ENCODE data around the gene DNLZ.
"Not testable (repeated sequence)": the region's sequence is repeated elsewhere in the genome, so short reads cannot be mapped to it uniquely, and the experiment has no call there.

The DNLZ gene

DNA sequence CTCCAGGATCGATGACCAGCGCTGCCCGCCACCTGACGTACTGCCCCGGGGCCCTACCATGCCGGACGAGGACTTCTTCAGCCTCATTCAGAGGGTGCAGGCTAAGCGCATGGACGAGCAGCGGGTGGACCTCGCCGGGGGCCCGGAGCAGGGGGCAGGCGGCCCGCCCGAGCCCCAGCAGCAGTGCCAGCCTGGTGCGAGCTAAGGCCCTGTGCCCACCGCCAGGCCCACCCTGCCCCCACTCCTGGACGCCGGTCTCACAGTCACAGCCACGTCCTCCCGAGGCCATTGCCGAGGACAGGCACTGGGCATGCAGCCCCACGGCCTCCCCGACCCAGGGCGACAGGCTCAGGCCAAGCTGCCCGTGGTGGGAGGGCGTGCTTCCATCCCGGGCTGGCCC lies 5.5 kb downstream of the DNLZ start:
- DNase-seq = no peak

DNA sequence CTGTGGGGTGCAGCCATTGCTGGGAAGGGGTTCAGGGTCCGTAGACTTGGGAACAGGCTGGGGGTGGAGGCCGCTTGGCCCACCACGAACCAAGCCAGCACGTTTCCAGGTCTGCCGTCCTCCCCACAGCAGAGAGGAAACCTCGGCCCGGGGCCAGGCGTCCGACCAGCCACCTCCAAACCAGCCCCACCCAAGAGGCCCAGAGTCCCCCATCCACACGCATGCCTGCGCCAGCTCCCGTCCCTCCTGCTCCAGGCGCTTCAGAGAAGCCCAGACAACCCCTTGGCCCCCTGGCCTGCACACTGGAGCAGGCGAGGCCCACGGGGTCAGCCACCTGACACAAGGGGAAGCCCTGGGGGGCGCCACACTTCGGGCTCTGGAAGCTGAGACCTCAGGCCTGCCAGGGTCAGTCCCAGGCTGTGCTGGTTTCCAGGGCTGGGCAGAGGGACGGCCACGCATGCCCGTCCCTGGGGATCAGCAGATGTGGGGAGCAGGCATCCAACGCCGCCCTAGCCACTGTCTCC lies 6.3 kb downstream of the DNLZ start:
- no peak for DNase-seq

DNA sequence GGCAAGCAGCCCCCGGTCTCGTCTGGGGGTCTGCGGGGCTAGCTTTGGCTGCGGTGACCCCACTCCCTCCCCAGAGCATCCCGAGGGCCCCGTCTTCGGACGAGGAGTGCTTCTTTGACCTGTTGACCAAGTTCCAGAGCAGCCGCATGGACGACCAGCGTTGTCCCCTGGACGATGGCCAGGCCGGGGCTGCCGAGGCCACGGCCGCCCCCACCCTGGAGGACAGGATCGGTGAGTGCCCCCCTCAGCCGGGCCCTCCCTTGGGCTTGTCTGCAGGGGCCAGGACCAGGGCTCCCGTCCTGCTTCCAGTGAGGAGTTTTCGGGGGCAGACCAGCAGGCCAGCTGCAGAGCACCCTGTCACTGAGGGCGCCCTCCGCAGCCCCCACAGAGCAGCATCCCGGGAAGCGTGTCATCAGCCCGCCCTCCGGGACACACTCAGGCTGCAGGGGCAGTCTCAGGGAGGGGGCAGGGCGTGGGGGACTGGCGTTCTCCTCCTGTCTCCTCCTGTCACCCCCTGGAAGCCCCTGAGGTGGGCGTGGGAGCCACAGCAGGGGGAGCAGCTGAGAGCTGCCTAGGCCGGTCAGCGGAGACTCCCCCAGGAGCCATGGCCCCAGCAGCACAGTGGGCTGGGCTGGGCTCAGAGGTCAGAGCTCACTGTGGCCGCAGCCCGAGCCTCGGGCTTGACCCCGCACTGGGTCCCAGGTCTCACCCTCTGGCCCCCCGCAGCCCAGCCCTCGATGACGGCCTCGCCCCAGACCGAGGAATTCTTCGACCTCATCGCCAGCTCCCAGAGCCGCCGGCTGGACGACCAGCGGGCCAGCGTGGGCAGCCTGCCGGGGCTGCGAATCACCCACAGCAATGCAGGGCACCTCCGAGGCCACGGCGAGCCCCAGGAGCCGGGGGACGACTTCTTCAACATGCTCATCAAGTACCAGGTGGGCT lies 7.7 kb downstream of the DNLZ start:
- DNase-seq = no peak

DNA sequence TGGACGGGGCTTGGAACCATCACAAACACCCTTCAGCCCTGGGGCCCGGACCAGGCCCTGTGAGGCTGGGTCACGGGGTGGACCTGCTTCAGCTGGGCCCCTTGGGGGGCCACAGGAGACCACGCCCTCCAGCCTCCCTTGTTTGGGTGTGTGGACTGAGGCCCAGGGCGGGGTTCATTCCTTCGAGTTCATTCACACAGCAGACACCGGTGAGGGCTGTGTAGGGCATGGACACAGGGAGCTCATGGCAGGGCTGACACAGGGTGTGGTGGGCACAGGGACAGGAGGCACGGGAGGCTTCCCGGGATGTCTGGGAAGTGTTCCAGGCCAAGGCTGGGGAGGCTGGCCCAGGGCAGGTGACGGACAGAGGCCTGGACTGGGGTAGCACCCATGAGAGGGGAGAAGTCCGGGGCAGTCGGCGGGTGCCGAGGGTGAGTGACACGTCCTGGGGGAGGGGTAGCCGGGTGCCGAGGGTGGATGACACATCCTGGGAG lies 8.9 kb downstream of the DNLZ start:
- DNase-seq = no peak

DNA sequence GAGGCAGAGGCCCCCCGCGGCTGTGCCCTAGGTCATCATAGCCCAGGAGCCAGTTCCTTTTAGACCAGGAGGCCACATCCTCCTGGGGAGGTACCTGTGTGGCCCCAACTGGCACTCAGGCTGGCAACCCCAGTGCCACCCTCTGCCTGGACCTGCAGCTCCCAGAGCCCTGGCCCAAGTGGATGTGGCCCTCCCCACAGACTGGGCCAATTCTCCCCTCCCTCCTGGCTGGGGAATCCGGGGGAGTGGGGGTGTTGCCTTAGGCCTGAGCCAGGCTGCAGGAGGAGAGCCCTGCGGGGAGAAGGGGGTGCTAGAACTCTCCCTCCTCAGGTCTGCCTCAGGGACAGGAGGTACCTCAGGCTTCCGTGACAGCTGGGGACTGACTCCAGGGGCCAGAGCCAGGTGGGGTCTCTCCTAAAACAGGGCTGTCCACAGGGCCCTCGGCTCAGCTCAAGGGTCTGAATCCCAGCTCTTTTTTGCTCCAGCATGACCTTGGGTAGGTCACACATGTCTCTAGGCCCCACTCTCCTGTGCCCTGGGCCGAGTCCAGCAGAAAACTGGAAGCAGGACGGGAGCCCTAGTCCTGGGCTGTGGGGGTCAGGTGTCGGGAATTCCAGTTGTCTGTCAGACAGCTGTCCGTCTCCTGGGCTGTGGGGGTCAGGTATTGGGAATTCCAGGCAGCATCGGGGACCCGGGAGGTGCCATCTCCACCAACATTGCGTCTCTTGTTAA lies 9.6 kb downstream of the DNLZ start:
- DNase-seq = no peak

DNA sequence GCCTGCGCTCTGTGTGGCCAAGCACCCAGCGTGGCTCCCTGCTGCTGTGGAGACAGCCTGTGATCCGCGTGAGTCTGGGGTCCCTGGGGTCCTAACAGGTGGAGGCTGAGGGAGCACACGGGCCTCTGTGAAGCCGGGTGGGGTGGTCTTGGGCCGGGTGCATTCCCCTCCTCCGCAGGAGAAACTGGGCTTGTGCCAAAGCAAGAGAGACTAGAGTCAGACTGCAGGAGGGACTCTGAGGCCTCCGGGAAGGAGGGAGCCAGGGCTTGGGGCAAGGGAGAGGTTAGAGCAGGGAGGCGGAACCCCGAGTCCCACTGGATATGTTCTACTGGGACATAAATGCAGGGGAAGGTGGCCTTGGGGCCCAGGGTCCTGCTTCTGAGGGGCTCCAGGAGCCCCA lies 10.5 kb downstream of the DNLZ start:
- DNase-seq = no peak

DNA sequence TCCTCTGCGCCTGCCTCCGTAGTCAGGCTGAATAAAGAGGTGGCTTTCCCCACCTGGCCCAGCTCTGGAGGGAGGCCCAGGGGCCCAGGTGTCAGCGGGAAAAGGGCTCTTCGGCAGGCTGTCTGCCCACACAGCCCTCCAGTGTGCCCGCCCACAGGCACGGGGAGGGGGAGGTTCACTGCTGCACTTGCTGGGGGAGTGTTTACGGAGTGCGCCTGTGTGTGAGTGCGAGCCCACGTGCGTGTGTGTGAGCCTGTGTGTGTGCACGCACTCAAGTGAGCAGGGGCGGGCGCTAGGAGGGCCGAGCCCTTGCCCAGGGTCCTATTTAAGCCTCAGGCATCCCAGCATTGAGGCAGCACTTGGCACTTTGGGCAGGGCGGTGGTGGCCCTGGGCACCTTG lies 10.9 kb downstream of the DNLZ start:
- no peak for DNase-seq

DNA sequence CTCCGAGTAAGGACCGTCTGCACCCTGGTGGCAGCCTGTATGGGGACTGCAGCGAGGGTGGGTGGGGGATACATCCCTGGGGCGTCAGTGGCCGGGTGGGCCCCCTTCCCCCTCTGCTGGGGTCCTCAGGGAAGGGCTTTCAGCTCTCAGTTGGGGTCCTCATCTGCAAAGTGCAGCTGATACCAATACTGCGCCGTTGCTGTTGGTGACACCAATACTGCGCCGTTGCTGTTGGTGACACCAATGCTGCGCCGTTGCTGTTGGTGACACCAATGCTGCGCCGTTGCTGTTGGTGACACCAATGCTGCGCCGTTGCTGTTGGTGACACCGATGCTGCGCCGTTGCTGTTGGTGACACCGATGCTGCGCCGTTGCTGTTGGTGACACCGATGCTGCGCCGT lies 11.7 kb downstream of the DNLZ start:
- DNase-seq = not testable (repeated sequence)

DNA sequence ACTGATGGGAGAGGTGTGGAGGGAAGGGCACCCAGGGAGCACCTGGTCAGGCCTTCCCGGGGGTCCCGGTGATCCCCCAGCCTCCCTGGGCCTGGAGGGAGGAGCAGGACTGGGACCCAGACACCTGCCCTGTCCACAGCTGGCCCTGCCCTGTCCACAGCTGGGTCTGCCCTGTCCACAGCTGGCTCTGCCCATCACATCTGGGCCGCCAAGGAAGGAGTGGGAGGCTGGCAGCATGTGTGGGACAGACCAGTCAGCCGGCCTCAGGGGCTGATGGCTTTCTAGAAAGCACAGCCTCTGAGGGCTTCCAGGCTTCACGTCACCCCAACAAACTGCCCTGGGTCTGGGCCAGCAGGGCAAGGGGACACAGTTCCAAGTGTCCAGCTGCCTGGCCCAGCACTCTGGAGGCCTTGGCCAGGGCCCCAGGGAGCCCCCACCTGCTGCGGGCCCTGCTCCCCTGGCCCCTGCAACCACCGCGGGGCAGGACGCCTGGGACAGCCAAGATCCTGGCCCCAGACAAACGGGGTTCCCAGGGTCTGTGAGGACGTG lies 12.2 kb downstream of the DNLZ start:
- no peak for DNase-seq

DNA sequence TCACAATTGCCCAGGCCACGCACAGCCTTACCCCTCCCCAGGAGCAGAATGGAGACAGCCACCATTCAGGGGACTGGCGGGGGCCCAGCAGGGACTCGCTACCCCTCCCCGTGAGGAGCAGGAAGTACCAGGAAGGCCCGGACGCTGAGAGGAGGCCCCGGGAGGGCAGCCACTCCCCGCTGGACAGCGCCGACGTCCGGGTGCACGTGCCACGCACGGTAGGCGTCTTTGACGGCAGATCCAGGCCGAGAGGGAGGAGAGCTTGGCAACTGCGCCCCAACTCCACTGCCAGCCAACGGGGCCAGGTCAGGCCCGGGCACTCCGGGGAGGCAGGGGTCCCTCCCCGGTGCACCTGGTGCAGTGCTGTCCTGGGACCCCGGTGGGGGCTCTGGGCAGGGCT lies 14.0 kb downstream of the DNLZ start:
- DNase-seq = no peak

DNA sequence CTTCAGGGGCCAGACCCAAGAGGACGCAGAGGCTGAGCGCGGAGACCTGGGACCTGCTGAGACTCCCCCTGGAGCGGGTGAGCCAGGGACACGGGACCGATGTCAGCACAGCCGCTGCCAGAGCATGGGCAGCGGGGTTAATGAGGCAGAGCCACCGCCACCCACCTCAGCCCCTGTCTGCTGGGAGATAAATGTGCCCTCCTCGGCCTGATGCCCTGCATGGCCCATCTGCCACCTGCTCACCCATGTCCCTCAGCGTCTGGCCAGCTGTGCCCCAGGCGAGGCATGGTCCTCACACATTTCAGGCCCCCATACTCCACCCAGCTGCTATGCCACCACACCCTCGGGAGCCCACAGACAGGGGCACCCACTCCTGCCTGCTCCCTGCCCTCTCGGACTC lies 14.9 kb downstream of the DNLZ start:
- DNase-seq = no peak

DNA sequence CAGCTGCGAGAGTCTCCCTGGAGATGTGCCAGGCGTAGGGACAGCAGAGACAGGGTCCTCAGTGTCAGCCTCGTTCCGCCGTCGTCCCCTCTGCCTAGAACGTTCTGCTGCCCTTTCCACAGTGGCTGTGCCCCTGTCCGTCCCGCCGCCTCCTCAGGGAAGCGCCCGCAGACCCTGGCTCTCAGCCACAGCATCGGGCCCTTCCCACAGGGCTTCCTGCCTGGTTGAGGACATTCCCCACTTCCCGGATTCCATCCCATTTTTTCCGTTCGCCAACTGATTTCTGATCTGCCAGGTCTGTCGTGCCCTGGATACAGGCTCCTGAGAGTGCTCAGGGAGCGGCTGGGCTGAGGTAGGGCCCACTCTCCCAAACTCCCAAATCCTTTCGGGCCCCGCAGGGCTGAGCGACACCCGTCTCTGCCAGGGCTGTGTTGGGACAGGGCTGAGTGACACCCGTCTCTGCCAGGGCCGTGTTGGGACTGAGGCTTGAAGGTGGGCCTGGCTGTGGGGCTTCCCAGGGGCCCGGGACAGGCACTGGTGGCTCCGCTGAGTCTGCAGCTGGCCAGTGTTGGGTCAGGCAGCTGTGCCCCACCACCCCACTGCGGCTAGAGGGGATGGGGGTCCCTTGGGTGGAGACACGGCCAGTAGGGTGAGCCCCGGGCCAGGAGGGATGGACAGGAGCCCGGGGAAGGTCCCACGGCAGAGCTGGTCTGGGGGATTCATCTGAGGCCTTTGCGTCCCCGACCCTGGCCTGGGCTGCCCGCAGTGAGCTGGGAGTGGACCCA lies 15.9 kb downstream of the DNLZ start:
- DNase-seq = no peak

DNA sequence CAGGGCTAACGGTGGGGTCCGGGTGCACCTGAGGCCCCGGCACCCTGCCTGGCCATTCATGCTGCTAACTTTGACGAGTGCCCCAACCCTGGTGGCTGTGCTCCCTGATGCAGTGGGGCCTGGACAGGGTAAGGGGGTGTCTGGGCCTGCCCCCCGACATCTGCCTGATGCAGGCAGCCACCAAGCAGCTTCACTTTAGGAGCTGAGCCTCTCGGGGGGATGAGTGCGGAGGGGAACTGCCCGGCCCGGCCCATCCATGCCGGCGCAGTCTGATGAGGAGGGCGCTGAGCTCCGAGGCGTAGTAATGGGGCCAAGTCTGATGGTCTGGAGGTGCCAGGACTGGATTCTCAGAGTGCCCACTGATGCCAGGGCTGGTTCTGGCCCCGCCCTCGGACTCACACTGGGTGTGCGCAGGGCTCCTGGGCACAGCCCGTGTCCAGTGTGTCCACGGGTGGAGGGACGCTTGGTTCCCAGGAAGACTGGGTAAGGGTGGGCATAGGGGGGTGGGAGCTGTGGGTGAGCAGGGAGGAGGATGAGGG lies 16.5 kb downstream of the DNLZ start:
- DNase-seq = no peak

DNA sequence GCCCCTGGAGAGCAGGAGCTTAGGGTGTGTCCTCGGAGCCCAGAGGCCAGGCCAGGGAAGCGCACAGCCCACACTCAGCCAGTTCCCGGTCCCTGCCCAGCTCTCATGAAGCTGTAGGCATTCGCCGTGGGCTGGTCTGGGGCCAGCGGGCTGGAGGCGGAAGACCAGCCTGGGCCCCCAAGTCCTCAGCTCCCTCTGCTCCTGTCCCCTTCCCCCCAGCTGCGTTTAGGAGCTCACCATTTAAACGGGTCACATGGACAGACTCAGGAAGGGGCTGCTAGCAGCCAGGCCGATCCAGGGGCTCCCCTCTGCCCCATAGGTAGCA lies 17.4 kb downstream of the DNLZ start:
- DNase-seq = no peak

DNA sequence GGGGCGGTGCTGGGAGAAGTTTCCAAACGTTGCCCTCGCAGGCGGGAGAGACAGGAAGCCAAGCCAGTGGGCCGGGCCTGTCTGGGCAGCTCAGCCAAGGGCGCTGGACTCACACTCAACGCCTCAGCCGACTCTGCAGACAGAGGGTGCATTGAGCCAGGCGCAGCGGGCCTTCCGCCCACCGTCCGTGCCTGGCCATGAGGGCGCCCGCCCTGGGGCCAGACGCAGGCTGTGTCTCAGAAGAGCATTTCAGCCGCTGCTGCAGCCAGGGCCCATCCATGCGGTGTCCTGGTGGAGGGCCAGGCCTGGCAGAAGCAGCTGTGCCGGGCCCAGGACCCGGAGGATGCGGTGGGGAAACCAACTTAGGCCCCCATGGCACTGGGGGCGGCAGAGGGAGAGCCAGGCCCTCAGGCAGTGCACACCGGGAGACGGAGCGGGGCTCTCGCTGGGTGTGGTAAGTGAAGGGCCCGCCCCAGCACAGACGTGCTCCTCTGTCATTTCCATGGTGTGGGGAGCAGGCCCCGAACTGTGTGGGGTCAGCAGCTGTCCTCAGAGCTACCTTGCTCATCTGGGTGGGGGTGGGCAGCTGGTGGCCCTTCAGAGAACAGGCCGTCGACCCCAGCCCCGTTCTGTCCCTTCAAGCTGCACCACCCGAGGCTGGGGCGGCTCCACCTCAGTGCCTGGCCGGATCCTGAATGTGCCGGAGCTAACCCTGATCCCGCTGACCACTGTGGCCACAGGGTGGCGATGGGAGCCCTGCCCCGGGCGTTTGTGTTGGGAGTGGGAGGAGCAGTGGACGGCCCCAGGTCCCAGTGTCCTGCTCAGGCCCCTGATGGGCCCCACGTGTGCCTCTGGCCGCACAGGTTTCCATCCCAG lies 18.0 kb downstream of the DNLZ start:
- no peak for DNase-seq

DNA sequence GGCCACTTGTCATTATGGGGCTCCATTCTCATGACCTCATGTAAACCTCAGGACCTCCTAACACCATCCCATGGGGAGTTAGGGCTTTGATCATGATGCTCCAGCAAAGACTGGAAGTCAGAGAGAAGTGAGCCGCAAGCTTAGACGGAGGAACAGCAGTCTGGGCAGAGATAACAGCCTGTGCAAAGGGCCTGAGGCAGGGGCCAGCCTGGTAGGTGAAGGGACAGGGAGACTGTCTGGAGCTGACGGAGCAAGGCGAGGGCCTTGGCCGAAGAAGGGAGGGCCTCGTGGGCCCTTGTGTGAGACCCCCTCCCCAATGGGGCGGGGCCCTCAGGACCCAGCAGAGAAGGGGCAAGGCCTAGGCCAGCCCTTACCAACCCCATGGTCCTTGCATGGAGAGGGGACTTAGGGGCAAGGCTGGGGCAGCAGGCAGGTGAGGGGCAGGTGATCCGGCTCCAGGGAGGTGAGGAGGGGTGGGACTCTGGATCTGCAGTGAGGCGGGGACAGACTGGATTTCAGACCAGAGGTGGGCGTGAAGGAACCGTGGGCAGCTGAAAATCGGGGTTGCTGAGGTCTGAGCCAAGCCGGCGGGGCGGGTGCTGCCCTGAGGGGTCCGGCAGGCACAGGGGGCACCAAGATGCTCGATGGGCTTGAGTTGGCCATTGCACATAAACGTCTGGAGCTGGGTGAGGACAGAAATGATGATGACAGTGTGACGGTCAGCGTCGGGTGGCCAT lies 18.8 kb downstream of the DNLZ start:
- no peak for DNase-seq

DNA sequence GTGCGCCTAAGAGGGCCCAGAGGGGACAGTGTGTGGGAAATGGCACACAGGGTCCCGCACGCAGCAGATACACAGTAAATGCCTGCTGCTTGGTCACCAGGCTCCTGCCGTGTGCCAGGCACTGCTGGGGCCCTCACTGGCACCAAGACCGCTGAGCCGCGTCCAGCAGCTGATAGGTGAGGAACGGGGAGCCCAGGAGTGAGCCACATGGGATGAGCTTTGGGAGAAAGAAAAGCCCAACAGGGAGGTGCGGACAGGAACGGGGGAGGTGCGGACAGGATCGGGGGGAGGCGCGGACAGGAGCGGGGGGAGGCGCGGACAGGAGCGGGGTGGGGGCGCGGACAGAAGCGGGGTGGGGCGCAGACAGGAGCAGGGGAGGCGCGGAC lies 19.7 kb downstream of the DNLZ start:
- DNase-seq = no peak

DNA sequence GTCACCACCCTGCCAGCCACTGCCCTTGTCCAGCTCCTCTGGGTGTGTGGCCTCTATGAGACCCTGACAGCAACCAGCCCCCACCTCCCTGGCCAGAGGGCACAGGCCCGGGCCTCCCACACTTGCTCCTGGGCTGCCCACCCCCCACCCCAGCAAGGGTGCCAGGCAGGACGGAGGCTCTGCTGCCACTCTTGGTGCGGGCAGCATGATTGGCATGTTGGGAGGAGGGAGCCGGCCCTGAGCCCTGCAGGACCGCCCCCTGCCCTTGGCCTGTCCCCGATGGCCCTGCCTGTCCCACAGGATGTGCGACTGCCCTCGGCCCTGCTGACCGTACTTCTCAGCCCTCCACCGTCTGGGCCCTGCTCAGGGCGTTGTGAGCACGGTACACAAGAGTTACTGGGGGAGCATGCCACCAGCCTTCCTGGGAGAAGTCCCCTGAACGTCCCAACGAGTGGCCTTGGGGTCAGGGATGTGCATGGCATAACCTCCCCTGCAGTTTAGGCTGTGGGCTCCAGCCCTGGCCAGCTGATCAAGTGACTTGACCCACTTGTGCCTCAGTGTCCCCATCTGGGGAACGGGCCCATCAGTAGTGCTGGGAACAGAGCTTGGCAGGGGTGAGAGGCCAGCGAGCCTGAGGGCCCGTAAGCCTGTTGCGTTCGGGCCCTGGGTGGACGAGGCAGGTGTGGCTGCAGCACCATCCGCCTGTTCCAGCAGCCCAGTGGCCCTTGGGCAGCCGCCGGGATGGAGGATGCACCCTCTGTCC lies 20.2 kb downstream of the DNLZ start:
- no peak for DNase-seq

DNA sequence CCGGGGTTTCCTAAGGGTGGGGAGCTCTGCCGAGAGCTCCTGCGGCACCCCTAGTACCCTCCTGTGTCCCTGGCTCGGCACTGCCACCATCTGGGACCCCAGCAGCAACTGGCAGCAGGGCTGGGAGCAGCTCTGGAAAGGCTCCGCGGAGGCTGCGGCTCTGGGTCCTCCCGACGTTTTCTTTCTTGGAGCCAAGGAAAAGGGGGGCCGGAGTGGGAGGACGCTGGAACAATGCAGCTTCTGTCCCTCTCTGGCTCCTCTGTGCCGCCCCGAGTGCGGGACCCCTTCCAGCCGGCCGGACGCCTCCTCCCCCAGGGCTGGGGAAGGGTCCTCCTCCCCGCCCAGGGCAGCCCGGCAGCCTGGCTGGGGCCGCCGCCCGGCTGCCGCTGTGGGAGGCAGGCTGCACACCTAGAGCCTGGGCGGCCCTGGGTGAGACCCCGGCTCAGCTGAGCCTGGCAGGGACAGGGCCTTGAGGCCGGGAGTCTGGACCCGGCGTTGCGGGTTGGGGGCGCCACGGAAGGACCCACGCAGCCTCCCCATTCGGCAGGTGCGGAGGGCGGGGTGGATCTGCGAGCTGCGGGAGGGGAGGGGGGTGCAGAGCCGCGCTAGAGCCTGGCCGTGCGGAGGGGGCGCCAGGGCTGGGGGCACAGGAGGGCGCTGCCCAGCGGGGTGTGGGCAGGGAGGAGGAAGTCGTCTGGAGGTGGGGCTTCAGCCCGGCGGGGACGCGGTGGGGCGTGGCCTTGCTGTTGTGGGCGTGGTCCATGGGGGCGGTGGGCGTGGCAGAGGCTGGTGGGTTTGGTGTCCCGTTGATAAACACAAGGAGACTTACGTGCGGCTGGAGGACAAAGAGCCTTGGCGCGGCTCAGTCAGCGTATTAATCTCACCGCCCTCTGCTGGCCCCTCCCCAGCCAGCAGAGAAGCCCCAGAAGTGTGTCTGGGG lies 21.1 kb downstream of the DNLZ start:
- peak; percentile 69 for DNase-seq

Data from CD4-positive, alpha-beta T cell treated with Interleukin-10 for 1 hour (primary cell).